Measurements from ENCODE around the gene COL24A1. TPM values are rescaled to one million over a fixed set of nuclear protein-coding genes. Genes with fewer than 3 reads are reported as not detected.

Gene COL24A1
- total RNA-seq, 1 experiment from 2014 or later, result 0.35 TPM

GRCh38 chr1:86119214-86119764 lies 37.3 kb downstream of the COL24A1 start:
- Histone ChIP-seq H3K23me2 (ENCODE audit: insufficient read length, low read depth, low read length, poor library complexity, severe bottlenecking) (no peaks in the 10 kb centered on the region), H2AK5ac (ENCODE audit: insufficient read length, low read length) (no peak overlapping the region), H2BK20ac (ENCODE audit: low read depth, low read length, poor library complexity, severe bottlenecking) (no peak overlapping the region), H3K27ac (ENCODE audit: insufficient read length, low read depth, low read length) (no peak overlapping the region), H3K4ac (ENCODE audit: low read depth, low read length) (no peak overlapping the region), H4K91ac (ENCODE audit: insufficient read length, low read depth, low read length) (no peak overlapping the region), H4K20me1 (ENCODE audit: control insufficient read depth, insufficient read depth, insufficient read length) (no peaks in the 10 kb centered on the region), H3K79me1 (ENCODE audit: insufficient read depth, low read depth, low read length, poor library complexity, severe bottlenecking) (no peaks in the 10 kb centered on the region), H3K56ac (ENCODE audit: insufficient read length, low read depth, low read length) (no peak overlapping the region), H3K18ac (ENCODE audit: insufficient read length, low read depth, low read length) (no peak overlapping the region), H3K9me3 (ENCODE audit: control insufficient read depth, low read depth, low read length) (no peaks in the 10 kb centered on the region), H3K9ac (ENCODE audit: extremely low read depth, insufficient read length, low read length) (no peak overlapping the region), H3K4me2 (ENCODE audit: insufficient read depth, insufficient read length, low read length) (no peak overlapping the region), H4K5ac (ENCODE audit: insufficient read length, low read depth, low read length) (no peak overlapping the region), H2BK5ac (ENCODE audit: insufficient read length, low read length) (no peak overlapping the region), H3K4me1 (ENCODE audit: insufficient read depth, low read length) (no peaks in the 10 kb centered on the region), H2BK120ac (ENCODE audit: low read depth, low read length, poor library complexity, severe bottlenecking) (no peak overlapping the region), H3K27me3 (ENCODE audit: insufficient read depth, low read length) (no peaks in the 10 kb centered on the region), H2AFZ (ENCODE audit: low read length) (no peak overlapping the region), H3T11ph (ENCODE audit: low read length) (no peak overlapping the region), H3K23ac (ENCODE audit: insufficient read length, low read depth, low read length) (no peak overlapping the region), H2BK12ac (ENCODE audit: insufficient read length, low read depth, low read length) (no peak overlapping the region), H3K79me2 (ENCODE audit: insufficient read depth, low read length) (no peaks in the 10 kb centered on the region), H2BK15ac (ENCODE audit: low read depth, low read length) (no peak overlapping the region), H4K8ac (replicated peaks; ENCODE audit: insufficient read length, low read depth, low read length) (no peak overlapping the region), H3K14ac (ENCODE audit: insufficient read depth, low read length) (no peak overlapping the region)
- Mint-ChIP-seq H3K4me3 (no peak overlapping the region), H3K27me3 (ENCODE audit: low read depth) (0 out of 2 replicates have a peak, but pooled peaks cover 5% of the 10 kb centered on the region), H3K9me3 (no peaks in the 10 kb centered on the region; a peak in 1 of 5 replicates), H3K27ac (no peak overlapping the region), H3K36me3 (ENCODE audit: insufficient read depth in 1 of 3, low read depth in 3 of 3) (no peaks in the 10 kb centered on the region), H3K4me1 (no peaks in the 10 kb centered on the region)
- TF ChIP-seq CTCF (conservative IDR thresholded peaks at IDR 0.05), result no peak
- no peak for DNase-seq
- WGBS (ENCODE audit: extremely low coverage, insufficient read length, low lambda C conversion rate), result no CpG with 5 or more reads among the region's 3 CpGs
